ENCODE data around the gene ABCC1. TPM values are rescaled to one million over a fixed set of nuclear protein-coding genes. Genes with fewer than 3 reads are reported as not detected.
"Not testable (repeated sequence)": the region's sequence is repeated elsewhere in the genome, so short reads cannot be mapped to it uniquely, and the experiment has no call there.

ABCC1 gene
- polyA plus RNA-seq, 1 donor (not counting 4 experiments of a cell fraction or from before 2014, with no cell fraction given): 19.4 TPM

DNA sequence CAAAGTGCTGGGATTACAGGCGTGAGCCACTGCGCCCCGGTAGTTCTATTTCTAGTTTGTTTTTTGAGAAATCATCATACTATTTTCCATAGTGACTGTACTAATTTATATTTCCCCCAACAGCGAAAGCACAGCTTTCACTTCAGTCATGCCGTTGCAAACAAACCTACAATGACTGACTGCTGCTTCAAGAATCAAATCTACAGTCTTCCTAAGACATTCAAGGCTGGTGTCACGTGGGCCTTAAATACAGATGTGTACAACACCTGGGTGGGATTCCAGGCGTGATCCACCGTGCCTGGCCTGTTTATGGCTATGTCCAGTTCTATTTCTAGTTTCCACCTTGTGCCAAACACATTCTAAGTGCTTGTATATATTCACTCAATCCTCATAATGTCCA lies 201.9 kb downstream of the ABCC1 start:
- Histone ChIP-seq H3K4me3 (ENCODE audit: control insufficient read depth in 2 of 3, extremely low read depth in 1 of 3, insufficient read depth in 2 of 3, low read depth in 1 of 3, low read length in 3 of 3) (no peak overlapping the region), H3K27ac (ENCODE audit: control insufficient read depth, insufficient read depth, low read length) (no peak overlapping the region), H3K9ac (ENCODE audit: control insufficient read depth, extremely low read depth, insufficient read depth, low read length) (no peak overlapping the region), H3K9me3 (ENCODE audit: control insufficient read depth, low read depth, low read length) (no peaks in the 10 kb centered on the region), H3K4me2 (ENCODE audit: control insufficient read depth, extremely low read depth, insufficient read depth, low read depth, low read length) (no peak overlapping the region), H4K20me1 (ENCODE audit: control insufficient read depth, extremely low read depth, insufficient read depth, low read length) (no peaks in the 10 kb centered on the region), H2AFZ (ENCODE audit: control insufficient read depth, low read length) (no peak overlapping the region), H3K4me1 (ENCODE audit: control insufficient read depth, extremely low read depth, insufficient read depth, low read length) (no peaks in the 10 kb centered on the region), H3K9me1 (ENCODE audit: control insufficient read depth, extremely low read depth, insufficient read depth, low read length) (no peaks in the 10 kb centered on the region), H3K27me3 (ENCODE audit: control insufficient read depth, extremely low read depth, insufficient read depth, low read length) (no peaks in the 10 kb centered on the region), H3K79me2 (ENCODE audit: control insufficient read depth, insufficient read depth, low read length) (no peaks in the 10 kb centered on the region), H3K36me3 (ENCODE audit: control insufficient read depth in 2 of 2, extremely low read depth in 1 of 2, insufficient read depth in 2 of 2, low read length in 2 of 2) (peaks cover 0 to 3% of the 10 kb centered on the region in 2 experiments)
- no peak for DNase-seq (ENCODE audit: low read depth, low spot score)
- FAIRE-seq: no peak
- dilution Hi-C loops (cut with MboI; ENCODE audit: extremely low pct_ligation_motif_present, low sequenced_read_pairs): no loop called here
- TF ChIP-seq, protein P1, sequence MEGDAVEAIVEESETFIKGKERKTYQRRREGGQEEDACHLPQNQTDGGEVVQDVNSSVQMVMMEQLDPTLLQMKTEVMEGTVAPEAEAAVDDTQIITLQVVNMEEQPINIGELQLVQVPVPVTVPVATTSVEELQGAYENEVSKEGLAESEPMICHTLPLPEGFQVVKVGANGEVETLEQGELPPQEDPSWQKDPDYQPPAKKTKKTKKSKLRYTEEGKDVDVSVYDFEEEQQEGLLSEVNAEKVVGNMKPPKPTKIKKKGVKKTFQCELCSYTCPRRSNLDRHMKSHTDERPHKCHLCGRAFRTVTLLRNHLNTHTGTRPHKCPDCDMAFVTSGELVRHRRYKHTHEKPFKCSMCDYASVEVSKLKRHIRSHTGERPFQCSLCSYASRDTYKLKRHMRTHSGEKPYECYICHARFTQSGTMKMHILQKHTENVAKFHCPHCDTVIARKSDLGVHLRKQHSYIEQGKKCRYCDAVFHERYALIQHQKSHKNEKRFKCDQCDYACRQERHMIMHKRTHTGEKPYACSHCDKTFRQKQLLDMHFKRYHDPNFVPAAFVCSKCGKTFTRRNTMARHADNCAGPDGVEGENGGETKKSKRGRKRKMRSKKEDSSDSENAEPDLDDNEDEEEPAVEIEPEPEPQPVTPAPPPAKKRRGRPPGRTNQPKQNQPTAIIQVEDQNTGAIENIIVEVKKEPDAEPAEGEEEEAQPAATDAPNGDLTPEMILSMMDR (optimal IDR thresholded peaks at IDR 0.05 in 1 of 3, IDR thresholded peaks at IDR 0.05 in 1 of 3, conservative IDR thresholded peaks at IDR 0.05 in 1 of 3; ENCODE audit: extremely low read depth in 1 of 3, insufficient read depth in 2 of 3, low read length in 3 of 3): no peak
- TF ChIP-seq EZH2 (IDR thresholded peaks at IDR 0.05; ENCODE audit: low read length): no peak

DNA sequence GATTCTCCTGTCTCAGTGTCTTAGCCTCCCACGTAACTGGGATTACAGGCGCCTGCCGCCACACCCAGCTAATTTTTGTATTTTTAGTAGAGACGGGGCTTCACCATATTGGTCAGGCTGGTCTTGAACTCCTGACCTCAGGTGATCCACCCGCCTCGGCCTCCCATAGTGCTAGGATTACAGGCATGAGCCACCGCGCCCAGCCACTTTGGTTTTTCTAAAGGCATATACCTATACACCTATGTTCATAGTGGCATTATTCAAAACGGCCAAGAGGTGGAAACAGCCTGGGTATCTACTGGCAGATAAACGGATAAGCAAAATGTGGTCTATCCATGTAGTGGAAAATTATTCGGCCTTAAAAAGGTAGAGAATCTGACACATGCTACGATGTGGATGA lies 203.6 kb downstream of the ABCC1 start:
- H3K27me3 ChIP-seq (ENCODE audit: control insufficient read depth, extremely low read depth, insufficient read depth, low read length); FAIRE-seq; H3K4me3 ChIP-seq (ENCODE audit: control insufficient read depth in 2 of 3, extremely low read depth in 1 of 3, insufficient read depth in 2 of 3, low read depth in 1 of 3, low read length in 3 of 3); H3K9me3 ChIP-seq (ENCODE audit: control insufficient read depth, low read depth, low read length); H3K79me2 ChIP-seq (ENCODE audit: control insufficient read depth, insufficient read depth, low read length); H3K9ac ChIP-seq (ENCODE audit: control insufficient read depth, extremely low read depth, insufficient read depth, low read length); H3K27ac ChIP-seq (ENCODE audit: control insufficient read depth, insufficient read depth, low read length); H3K36me3 ChIP-seq (ENCODE audit: control insufficient read depth in 2 of 2, extremely low read depth in 1 of 2, insufficient read depth in 2 of 2, low read length in 2 of 2); H3K9me1 ChIP-seq (ENCODE audit: control insufficient read depth, extremely low read depth, insufficient read depth, low read length); dilution Hi-C loops (cut with MboI; ENCODE audit: extremely low pct_ligation_motif_present, low sequenced_read_pairs); H3K4me2 ChIP-seq (ENCODE audit: control insufficient read depth, extremely low read depth, insufficient read depth, low read depth, low read length); H3K4me1 ChIP-seq (ENCODE audit: control insufficient read depth, extremely low read depth, insufficient read depth, low read length); DNase-seq (ENCODE audit: low read depth, low spot score); H2AFZ ChIP-seq (ENCODE audit: control insufficient read depth, low read length); H4K20me1 ChIP-seq (ENCODE audit: control insufficient read depth, extremely low read depth, insufficient read depth, low read length): not testable (repeated sequence)

DNA sequence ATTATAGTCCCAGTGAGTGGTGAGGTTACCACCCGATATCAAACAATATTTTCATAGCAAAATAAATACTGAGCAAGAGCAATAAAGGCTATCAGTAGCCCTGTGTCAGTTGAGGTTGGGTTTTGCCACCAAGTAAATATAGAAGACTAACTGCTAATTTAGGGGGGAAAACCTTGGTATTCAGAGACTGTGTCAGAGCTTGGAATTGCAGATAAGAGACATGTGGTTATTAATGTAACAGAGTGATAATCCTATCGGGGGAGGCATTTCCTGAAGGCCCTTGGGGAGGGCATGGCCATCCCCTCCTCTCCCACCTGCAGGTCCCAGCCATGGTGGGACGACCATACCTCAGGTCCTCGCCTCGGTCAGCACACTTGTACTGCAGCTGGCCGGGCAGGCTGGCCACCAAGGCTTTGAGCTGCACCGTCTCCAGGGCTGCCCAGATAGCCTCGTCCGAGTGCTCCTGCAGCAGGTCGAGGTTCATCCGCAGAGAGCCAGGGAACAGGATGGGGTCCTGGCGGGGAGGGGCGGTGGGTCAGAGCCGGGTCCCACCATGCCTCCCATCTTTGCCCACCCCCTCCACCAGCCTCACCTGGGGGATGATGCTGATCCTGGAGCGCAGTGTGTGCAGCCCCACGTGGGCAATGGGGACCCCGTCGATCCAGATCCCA lies 205.0 kb downstream of the ABCC1 start:
- FAIRE-seq: no peak
- H4K20me1 ChIP-seq (ENCODE audit: control insufficient read depth, extremely low read depth, insufficient read depth, low read length): no peaks in the 10 kb centered on the region

More for the DNA sequence above, 205.0 kb downstream of the ABCC1 start:
- DNase-seq (ENCODE audit: low read depth, low spot score): no peak
- no peak overlapping the region for H3K4me3 ChIP-seq (ENCODE audit: control insufficient read depth in 2 of 3, extremely low read depth in 1 of 3, insufficient read depth in 2 of 3, low read depth in 1 of 3, low read length in 3 of 3)
- no peaks in the 10 kb centered on the region for H3K4me1 ChIP-seq (ENCODE audit: control insufficient read depth, extremely low read depth, insufficient read depth, low read length)
- dilution Hi-C loops (cut with MboI; ENCODE audit: extremely low pct_ligation_motif_present, low sequenced_read_pairs): no loop called here
- TF ChIP-seq EZH2 (IDR thresholded peaks at IDR 0.05; ENCODE audit: low read length): no peak
- TF ChIP-seq, protein P1 (optimal IDR thresholded peaks at IDR 0.05 in 1 of 3, IDR thresholded peaks at IDR 0.05 in 1 of 3, conservative IDR thresholded peaks at IDR 0.05 in 1 of 3; ENCODE audit: extremely low read depth in 1 of 3, insufficient read depth in 2 of 3, low read length in 3 of 3): no peak
- no peaks in the 10 kb centered on the region for H3K36me3 ChIP-seq (ENCODE audit: control insufficient read depth in 2 of 2, extremely low read depth in 1 of 2, insufficient read depth in 2 of 2, low read length in 2 of 2)
- H3K79me2 ChIP-seq (ENCODE audit: control insufficient read depth, insufficient read depth, low read length): no peaks in the 10 kb centered on the region
- no peaks in the 10 kb centered on the region for H3K9me1 ChIP-seq (ENCODE audit: control insufficient read depth, extremely low read depth, insufficient read depth, low read length)
- H3K27ac ChIP-seq (ENCODE audit: control insufficient read depth, insufficient read depth, low read length): no peak overlapping the region
- peaks cover 5% of the 10 kb centered on the region for H3K9me3 ChIP-seq (ENCODE audit: control insufficient read depth, low read depth, low read length)
- H3K27me3 ChIP-seq (ENCODE audit: control insufficient read depth, extremely low read depth, insufficient read depth, low read length): no peaks in the 10 kb centered on the region
- H2AFZ ChIP-seq (ENCODE audit: control insufficient read depth, low read length): no peak overlapping the region
- no peak overlapping the region for H3K9ac ChIP-seq (ENCODE audit: control insufficient read depth, extremely low read depth, insufficient read depth, low read length)
- no peak overlapping the region for H3K4me2 ChIP-seq (ENCODE audit: control insufficient read depth, extremely low read depth, insufficient read depth, low read depth, low read length)
